GM19438 (cell line): ENCODE measurements around the gene ZC3H4.
"Not testable (repeated sequence)": the region's sequence is repeated elsewhere in the genome, so short reads cannot be mapped to it uniquely, and the experiment has no call there.

Experiments used
- ATAC-seq: cut with Tn5 transposase; IDR thresholded peaks from one replicate; pipeline ENCODE4 v1.9.1; 2021; ENCODE audit warnings: low read depth; ENCODE audit not compliant: unreplicated experiment

The ZC3H4 gene

GRCh38 chr19:47112997-47113849 lies at the start of gene ZC3H4:
TSS of gene ZC3H4 (minus strand) at chr19:47113776. CDS start at chr19:47112584, 1,192 bp downstream.
- ATAC-seq, result peak; percentile 79

- no peak for ATAC-seq
Observed at GRCh38 chr19:47161876-47162489, 48.4 kb upstream of the ZC3H4 start.

- no peak for ATAC-seq
Observed at GRCh38 chr19:47158879-47159503, 45.4 kb upstream of the ZC3H4 start.

GRCh38 chr19:47158367-47158791 lies 44.8 kb upstream of the ZC3H4 start:
- ATAC-seq, result no peak

GRCh38 chr19:47157431-47158321 lies 44.1 kb upstream of the ZC3H4 start:
- ATAC-seq, result no peak

GRCh38 chr19:47156861-47157430 lies 43.4 kb upstream of the ZC3H4 start:
- no peak for ATAC-seq

- no peak for ATAC-seq
Observed at GRCh38 chr19:47155148-47155547, 41.6 kb upstream of the ZC3H4 start.

- ATAC-seq, result no peak
Observed at GRCh38 chr19:47153266-47153665, 39.7 kb upstream of the ZC3H4 start.

GRCh38 chr19:47152632-47153031 lies 39.1 kb upstream of the ZC3H4 start:
- ATAC-seq, result no peak

- no peak for ATAC-seq
Observed at GRCh38 chr19:47152205-47152604, 38.6 kb upstream of the ZC3H4 start.

GRCh38 chr19:47151627-47152026 lies 38.1 kb upstream of the ZC3H4 start:
- ATAC-seq, result no peak

GRCh38 chr19:47146920-47147319 lies 33.3 kb upstream of the ZC3H4 start:
- ATAC-seq, result no peak

- ATAC-seq, result no peak
Observed at GRCh38 chr19:47145639-47146486, 32.3 kb upstream of the ZC3H4 start.

GRCh38 chr19:47144630-47145029 lies 31.1 kb upstream of the ZC3H4 start:
- ATAC-seq, result no peak

GRCh38 chr19:47143322-47144073 lies 29.9 kb upstream of the ZC3H4 start:
- no peak for ATAC-seq

- no peak for ATAC-seq
Observed at GRCh38 chr19:47142779-47143178, 29.2 kb upstream of the ZC3H4 start.

GRCh38 chr19:47141695-47142094 lies 28.1 kb upstream of the ZC3H4 start:
- ATAC-seq, result no peak

GRCh38 chr19:47141252-47141651 lies 27.7 kb upstream of the ZC3H4 start:
- not testable (repeated sequence) for ATAC-seq

GRCh38 chr19:47135156-47135555 lies 21.6 kb upstream of the ZC3H4 start:
- ATAC-seq, result no peak
